Measurements from ENCODE around the gene ABHD17A.
"Not testable (repeated sequence)": the region's sequence is repeated elsewhere in the genome, so short reads cannot be mapped to it uniquely, and the experiment has no call there.

The ABHD17A gene

DNA sequence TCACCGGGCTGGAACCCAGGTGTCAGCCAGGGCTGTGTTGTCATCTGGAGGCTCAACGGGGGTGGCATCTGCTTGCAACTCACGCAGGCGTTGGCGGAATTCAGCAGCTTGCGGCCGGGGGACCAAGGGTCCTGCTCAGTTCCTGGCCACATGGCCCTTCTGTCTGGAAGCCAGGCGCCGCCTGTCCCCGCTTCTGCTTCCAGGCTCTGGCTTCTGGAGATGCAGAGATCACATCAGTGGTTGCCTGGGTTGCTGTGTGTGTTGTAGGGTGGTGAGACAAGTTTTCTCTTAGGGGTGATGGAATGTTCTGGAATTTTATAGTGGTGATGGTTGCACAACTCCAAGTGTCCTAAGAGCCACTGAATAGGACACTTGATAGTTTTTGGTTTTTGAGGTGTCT lies 24.9 kb upstream of the ABHD17A start:
- peak; percentile 75 for DNase-seq (ENCODE audit: low read depth)

DNA sequence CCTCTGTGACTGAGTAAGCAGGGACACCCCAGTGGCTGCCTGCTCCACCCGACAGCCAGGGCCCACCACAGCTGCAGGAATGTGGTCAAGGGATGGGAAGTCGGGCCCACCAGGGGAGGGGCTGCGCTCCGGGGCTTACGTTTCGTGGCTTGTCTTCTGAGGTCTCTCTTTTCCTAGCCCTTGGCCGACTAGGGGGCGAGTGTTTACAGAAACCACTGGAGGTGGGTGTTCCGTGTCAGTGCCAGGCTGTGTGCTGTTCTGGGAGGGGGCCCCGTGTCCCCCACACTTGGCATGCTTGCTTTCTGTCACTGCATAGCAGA lies 24.4 kb upstream of the ABHD17A start:
- no peak for DNase-seq (ENCODE audit: low read depth)

DNA sequence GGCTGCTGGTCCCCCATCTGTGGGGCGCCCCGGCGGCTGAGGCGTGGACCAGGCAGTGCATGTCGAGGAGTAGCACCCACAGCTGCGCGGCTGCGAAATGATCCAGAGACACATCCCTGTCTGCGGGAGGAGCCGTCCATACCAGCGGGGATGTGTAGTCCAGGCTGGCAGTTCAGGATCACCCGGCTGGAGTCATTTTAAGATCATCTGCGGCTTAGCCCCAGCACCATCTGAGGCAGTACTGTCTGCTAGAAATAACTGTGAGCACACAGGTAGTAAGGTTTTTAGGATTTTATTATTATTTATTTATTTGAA lies 23.0 kb upstream of the ABHD17A start:
- DNase-seq (ENCODE audit: low read depth) = no peak

DNA sequence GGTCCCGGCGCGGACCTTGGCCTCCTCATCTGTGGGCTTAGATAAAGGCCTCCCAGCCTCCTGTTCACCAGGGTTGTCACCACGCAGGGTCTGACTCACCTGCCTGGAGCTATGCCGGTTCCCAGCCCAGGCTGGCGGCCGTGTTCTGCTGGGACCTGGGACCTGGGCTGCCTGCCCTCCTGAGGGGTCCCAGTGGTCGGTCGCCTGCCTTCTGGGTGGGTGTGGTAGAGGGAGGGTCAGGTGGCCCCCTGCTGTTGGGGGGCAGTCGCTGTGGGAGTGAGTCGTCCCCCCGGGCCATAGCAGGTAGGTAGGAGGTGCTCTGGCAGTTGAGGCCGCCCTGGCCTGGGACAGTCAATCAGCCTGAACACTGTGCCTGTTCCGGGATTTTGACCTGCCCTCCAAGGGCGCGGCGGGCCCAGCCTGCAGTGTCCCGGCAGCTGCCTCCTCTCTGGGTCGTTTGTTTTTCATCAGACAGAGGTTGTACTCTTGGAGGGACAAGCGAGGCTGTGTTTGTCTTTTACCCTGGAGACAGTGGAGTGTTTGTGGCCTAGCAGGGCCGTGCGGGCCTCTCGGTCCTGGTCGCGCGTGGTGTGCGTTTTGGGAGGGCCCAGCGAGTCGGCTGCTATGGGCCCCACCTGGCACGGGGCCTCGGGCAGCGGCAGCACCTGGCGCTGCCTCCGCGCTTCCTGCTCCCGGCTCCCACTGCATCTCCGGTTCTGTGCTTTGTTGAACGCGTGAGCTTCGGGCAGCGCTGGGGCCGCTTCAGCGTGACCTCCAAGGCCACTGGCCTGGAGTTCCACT lies 22.5 kb upstream of the ABHD17A start:
- no peak for DNase-seq (ENCODE audit: low read depth)

DNA sequence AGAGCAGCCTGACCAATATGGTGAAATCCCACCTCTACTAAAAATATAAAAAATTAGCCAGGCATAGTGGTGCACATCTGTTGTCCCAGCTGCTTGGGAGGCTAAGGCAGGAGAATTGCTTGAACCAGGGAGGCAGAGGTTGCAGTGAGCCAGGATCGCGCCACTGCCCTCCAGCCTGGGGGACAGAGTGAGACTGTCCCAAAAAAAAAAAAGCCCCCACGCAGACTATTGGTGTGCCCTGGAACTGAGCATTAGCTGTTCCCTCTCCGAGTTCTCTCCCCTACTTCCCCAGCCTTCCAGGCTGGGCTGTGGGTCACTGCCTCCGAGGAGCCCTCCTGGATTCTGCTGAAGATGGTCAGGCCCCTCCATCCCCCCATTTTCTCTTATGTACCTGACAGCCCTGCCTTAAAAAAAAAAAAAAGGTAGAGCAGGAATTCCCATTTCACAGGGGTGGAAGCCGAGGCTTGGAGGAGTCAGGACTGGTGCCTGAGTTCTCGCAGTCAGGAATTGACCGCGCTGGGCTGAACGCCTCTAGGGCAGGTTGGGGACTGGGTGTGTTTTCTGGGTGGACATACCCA lies 21.8 kb upstream of the ABHD17A start:
- no peak for DNase-seq (ENCODE audit: low read depth)

DNA sequence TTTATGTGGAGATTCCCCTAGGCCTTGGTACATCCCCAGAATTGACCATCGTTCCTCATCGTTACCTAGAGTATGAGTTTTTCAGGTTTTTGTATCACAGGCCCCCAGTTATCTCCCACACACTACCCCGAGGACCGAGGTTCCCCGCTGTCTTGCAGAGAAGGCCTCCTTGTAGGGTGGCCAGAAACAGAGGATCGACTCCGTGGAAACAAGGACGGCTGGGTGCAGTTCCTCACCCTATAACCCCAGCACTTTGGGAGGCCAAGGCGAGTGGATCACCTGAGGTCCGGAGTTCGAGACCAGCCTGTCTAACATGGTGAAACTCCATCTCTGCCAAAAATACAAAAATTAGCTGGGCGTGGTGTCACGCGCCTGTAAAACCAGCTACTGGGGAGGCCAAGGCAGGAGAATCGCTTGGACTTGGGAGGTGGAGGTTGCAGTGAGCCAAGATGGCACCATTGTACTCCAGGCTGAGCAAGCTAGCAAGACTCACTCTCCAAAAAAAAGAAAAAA lies 20.6 kb upstream of the ABHD17A start:
- DNase-seq (ENCODE audit: low read depth) = no peak

DNA sequence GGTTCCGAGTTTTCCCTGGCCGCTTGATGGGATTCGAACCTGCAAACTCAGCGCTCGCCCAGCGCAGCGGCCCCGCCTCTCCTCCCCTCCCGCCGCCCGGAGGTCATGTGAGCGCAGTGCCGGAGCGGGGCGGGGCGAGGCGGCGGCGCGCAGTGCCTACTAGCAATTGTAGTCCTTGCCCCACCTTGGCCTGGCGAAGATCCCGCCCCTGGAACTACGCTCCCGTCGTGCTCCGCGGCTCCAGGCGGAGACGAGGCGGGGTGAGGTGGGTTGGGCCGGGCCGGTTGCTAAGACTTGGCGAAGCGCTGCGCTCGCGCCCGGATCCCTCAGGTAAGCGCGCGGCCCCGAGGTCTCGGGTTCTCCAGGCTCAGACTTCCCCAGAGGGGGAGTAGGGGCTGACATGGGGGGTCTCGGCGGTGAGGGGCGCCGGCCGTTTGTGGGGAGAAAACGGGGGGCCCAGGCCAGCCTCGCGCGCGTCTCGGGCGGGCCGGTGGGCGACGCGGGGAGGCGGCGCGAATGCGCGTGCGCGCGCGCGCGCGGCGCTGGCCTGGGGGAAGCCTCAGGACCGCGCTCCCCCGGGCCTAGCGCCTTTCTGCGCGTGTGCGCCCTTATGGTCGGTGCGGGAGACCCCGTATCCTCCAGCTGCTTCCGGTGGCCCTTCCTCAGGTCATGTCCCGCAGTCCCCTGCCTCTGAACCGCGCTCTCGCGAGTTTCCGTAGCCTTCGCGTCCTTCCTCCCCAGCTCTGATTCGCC lies 20.0 kb upstream of the ABHD17A start, which contains the start of the genes ADAT3 and SCAMP4:
ADAT3 (plus strand) TSS at position 290 of the 753 bp plus-strand sequence. CDS start 6,649 bp downstream, outside the sequence.
SCAMP4 (plus strand) TSS at position 290 of the 753 bp plus-strand sequence. CDS start 9,621 bp downstream, outside the sequence.
- peak; percentile 99 for DNase-seq (ENCODE audit: low read depth)

DNA sequence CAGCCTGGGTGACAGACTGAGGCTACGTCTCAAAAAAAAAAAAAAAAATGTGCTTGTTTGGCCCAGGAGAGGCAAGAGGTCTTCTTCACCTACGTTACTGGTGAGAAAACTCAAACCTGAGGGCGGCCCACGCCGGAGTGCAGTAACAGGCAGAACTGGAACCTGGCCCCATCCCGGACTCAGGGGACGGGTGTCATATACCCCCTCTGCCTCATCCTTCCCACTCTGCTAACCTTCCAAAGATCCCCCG lies 19.5 kb upstream of the ABHD17A start:
- no peak for DNase-seq (ENCODE audit: low read depth)

DNA sequence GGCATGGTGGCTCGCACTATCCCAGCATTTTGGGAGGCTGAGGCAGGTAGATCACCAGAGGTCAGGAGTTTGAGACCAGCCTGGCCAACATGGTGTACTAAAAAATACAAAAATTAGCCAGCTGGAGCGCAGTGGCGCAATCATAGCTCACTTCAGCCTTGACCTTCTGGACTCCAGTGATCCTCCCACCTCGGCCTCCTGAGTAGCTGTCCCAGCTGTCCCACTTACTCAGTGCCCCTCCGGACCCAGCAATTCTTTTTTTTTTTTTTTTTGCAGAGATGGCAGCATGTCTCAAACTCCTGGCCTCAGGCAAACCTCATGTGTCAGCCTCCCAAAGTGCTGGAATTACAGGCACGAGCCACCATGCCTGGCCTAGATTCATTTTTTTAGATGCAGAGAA lies 17.6 kb upstream of the ABHD17A start:
- no peak for DNase-seq (ENCODE audit: low read depth)

DNA sequence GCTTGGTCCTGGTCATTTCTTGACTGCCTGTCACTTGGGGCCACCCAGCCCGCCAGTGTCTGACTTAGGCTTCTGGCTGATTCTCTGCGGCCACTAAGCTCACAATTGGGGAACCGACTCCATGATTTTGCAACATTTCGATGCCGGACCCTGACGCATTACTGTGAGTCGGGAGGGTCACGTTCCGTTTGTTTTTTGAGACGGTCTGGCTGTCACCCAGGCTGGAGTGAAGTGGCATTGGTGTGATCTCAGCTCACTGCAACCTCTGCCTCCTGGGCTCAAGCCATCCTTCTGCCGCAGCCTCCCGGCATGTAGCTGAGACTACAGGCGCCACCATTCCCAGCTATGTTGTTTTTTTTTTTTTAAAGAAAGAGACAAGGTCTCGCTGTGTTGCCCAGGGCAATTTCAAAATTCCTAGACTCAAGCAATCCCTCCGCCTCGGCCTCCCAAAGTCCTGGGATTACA lies 16.7 kb upstream of the ABHD17A start:
- DNase-seq (ENCODE audit: low read depth) = no peak

DNA sequence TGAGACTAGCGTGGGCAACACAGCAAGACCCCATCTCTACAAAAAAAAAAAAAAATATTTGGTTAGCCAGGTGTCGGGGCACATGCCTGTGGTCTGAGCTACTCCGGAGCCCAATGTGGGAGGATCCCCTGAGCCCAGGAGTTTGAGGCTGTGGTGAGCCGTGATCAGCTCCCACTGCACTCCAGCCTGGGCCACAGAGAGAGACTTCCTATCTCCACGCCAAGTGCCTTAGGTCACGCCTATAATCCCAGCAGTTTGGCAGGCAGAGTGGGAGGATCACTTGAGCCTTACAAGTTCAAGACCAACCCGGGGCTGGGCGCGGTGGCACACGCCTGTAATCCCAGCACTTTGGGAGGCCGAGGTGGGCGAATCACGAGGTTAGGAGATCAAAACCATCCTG lies 11.2 kb upstream of the ABHD17A start:
- DNase-seq (ENCODE audit: low read depth) = no peak

DNA sequence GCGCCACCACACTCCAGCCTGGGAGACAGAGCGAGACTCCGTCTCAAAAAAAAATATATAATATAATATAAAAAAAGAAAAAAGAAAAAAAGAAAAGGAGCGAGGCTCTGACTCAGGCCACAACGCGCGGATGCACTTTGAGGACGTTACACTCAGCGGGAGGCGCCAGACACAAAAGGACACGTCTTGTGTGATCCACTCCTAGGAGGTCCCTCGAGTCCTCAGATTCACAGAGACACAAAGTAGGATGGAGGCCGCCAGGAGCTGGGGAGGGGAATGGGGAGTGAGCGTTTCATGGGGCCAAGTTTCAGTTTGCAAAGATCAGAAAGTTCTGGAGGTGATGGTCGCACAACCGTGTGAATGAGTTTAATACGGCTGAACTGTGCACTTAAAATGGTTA lies 8.5 kb upstream of the ABHD17A start:
- no peak for DNase-seq (ENCODE audit: low read depth)

DNA sequence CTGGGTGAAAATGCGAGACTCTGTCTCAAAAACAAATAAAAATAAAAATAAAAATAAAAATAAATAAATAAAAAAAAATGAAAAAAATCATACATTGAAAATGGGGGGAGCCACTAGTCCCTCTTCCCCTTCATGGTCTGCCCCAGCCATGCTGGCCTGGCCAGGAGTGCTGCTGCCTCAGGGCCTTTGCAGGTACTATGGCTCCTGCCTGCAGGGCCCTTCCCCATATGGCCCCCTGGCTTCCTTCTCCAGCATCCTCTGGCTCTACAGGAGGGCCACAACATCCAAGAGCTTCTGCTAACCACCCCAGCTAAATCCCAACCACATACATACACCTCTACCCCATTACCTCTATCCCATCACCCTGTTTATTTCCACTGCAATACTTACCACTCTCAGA lies 4.6 kb upstream of the ABHD17A start:
- DNase-seq (ENCODE audit: low read depth) = no peak

DNA sequence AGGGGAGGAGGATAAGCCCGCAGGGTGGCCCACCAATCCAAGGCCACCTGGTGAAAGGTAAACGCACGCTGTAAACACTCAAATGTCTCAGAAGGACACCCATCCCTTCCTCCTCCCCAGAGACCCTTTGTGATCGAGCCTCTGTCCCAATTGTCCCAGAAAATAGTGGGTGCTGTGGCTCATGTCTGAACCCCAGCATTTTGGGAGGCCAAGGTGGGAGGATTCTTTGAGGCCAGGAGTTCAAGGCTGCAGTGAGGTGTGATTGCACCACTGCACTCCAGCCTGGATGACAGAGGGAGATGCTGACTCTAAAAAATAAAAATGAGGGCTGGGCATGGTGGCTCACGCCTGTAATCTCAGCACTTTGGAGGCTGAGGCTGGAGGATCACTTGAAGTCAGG lies 3.1 kb upstream of the ABHD17A start:
- no peak for DNase-seq (ENCODE audit: low read depth)

DNA sequence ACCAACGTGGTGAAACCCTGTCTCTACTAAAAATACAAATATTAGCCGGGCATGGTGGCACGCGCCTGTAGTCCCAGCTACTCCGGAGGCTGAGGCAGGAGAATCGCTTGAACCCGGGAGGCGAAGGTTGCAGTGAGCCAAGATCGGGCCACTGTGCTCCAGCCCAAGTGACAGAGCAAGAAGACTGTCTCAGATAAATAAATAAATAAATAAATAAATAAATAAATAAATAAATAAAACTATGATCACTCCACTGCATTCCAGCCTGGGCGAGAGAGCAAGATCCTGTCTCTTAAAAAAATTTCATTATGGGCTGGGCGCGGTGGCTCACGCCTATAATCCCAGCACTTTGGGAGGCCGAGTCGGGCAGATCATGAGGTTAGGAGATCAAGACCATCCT lies 1.1 kb upstream of the ABHD17A start:
- not testable (repeated sequence) for DNase-seq (ENCODE audit: low read depth)

DNA sequence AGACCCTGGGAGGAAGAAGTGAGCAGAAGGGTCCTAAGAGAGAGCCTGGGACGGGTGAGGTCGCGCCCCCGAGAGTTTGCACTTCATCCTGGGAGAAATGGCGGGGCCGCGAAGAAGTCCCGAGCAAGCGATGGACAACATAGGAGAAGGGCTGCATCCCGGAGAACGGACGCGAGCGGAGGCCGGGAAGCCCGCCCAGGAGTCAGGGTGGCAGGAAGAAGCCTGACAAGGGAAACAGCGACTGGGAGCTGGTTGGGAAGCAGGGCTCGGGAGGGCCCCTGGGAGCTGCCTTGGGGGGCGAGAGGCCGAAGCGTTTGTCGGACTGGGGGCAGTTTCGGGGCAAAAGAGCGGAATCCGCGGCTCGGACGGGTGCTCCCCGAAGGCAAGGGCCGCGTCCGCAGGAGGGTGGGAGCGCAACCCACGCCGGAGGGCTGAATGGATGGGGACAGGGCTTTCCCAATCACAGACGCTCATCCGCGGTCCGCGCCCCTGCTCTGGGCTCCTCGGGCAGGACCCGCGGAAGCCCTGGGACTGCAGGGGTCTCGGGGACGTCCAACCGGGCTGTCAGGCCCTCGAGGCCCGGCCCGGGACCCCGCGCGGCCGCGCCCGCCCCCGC lies 469 bp downstream of the ABHD17A start:
- DNase-seq (ENCODE audit: low read depth) = no peak

DNA sequence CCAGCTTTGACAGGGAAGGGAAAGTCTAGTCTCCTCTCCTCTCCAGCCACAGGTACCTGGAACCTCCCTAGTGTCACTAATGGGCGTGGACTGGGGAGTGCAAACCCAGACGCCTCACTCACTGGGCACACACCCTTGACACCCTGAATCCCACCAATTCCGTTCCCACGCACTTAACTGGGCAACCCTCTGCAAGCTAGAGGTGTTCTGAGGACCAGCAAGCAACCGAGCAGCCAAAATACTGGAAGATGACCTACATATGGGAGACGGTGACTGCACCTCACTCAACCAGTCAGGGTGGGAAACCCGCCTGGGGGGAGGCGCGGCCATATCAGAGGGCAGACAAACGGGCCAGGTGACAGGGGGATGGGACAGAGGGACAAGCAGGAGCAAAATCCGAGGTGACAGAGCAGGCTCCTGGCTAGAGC lies 991 bp downstream of the ABHD17A start:
- DNase-seq (ENCODE audit: low read depth) = no peak

DNA sequence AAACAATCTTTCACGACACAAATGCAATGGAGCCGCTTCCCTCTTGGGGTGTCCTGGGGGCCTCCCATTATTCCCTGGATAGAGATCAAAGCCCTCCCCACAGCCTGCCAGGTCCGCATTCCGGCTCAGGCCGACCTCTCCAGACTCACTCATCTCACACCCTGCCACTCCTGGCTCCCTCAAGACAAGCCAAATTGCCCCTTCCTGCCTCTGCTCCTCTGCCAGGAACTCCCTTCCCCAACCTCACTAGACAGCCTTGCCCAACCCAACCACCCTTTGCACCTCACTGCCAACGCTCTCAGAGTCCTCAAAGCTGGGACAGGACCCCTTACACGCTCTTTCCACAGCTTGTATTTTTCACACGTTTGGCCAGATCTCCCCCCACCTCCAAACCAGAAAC lies 1.5 kb downstream of the ABHD17A start:
- DNase-seq (ENCODE audit: low read depth) = no peak

DNA sequence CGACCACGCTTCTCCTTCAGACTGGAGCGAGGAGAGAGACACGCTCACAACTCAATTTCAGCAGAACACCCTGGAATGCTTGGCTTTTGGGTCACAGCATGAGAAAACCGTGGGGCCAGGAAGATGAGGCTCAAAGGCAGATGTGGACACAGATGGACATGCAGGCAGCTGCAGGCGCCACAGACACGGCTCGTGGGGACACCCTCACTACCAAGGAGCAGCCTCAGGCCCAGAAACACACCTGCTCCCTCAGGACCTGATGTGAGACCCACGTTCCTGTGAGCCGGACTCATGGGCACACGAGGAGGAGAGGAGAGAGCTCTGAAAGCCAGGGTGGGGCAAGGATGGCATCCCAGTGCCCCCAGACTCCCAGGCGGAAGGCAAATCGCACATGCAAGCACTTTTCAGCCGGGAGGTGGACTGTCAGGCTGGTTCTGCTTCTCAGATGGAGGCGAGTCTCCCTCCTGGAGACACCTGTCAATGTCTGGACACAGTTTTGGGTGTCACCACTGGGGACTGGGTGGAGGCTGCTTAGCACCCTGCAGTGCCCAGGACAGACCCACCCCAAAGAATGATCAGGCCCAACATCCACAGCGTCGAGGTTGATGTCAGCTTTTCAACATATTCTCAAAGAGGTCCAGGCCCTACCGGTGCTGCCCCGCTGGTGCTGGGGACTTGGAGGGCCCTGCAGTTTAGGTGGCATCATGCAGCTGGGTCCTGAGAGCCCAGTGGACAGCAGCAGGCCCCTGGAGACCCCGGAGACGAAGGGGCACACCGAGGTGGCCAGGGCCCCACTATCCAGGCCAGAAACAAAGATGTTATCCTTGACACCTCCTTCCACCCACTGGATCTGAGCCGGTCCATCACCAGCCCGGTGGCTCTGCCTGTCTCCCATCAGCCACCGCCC lies 2.3 kb downstream of the ABHD17A start:
- no peak for DNase-seq (ENCODE audit: low read depth)

DNA sequence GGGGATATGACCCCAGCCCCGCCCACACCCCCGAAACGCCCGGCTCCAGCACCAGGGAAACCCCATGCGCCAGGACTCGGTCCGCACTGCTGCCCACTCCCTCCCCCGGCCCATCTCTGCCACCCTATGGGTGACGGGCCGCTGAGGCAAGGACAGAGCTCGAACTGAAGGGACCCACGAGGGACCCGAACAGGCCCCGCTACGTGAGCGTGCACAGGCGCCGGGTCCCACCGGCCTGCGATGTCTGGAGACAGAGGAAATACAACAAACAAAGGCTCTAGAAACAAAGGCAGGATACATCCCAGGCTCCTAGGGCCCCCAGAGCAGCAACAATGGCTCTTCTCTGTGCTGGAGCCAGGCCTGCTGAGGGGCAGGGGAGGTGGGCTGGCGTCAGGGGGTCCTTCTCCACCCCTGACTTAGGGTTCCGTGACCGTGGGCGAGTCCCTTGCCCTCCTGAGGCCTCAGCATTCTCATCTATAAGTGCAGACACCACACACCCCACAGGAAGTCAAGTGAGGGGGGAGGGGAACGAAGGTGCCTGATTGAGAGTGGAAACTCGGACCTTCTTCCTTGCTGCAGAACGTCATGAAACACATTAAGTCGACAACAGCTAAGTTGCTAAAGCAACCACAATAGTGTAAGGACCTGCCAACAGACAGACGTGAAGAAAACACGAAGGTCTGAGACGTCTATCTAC lies 3.1 kb downstream of the ABHD17A start:
- no peak for DNase-seq (ENCODE audit: low read depth)
